Progenitor cell of endocrine pancreas (in vitro differentiated cells): ENCODE measurements around the gene LIN7C. TPM values are rescaled to one million over a fixed set of nuclear protein-coding genes. Genes with fewer than 3 reads are reported as not detected.
"Not testable (repeated sequence)": the region's sequence is repeated elsewhere in the genome, so short reads cannot be mapped to it uniquely, and the experiment has no call there.

Experiments used
- DNase-seq: peaks from one replicate; pipeline ENCODE4 v3.0.0; 2021; ENCODE audit warnings: low spot score; ENCODE audit not compliant: unreplicated experiment
- H3K27ac Mint-ChIP-seq: 2 replicates; pipeline ENCODE4 v1.8.0; 2021; ENCODE audit warnings: mild to moderate bottlenecking, moderate library complexity, mixed read lengths
- H3K27me3 Mint-ChIP-seq: 2 replicates; pipeline ENCODE4 v1.8.0; 2021; ENCODE audit warnings: mixed read lengths
- H3K36me3 Mint-ChIP-seq: 2 replicates; pipeline ENCODE4 v1.8.0; 2022; ENCODE audit warnings: mixed read lengths; ENCODE audit not compliant: insufficient read depth
- H3K4me1 Mint-ChIP-seq: 2 replicates; pipeline ENCODE4 v1.8.0; 2021; ENCODE audit warnings: low read depth, mixed read lengths
- H3K4me3 Mint-ChIP-seq: 2 replicates; pipeline ENCODE4 v1.8.0; 2021; ENCODE audit warnings: low read depth, mild to moderate bottlenecking, moderate library complexity, mixed read lengths
- H3K9me3 Mint-ChIP-seq: 2 replicates; pipeline ENCODE4 v1.8.0; 2021; ENCODE audit warnings: low read depth, mixed read lengths
- CTCF ChIP-seq: fragments of 200-600 bp; sonication (generic); IDR thresholded peaks from one replicate; pipeline ENCODE4 v1.5.0; 2021; ENCODE audit warnings: antibody characterized with exemption, mild to moderate bottlenecking; ENCODE audit not compliant: unreplicated experiment
- total RNA-seq: library from RNA; stranded (reverse); gene quantifications from 2 replicates; pipeline ENCODE4 v1.2.1, GENCODE V29; 2021

The LIN7C gene
- total RNA-seq, 1 donor from 2014 or later = 38.2 TPM

GRCh38 chr11:27520226-27520625 is 13.7 kb upstream of the LIN7C start:
- no peak for TF ChIP-seq CTCF
- Mint-ChIP-seq H3K4me3 (no peak overlapping the region), H3K36me3 (no peaks in the 10 kb centered on the region), H3K27ac (no peak overlapping the region), H3K4me1 (no peaks in the 10 kb centered on the region), H3K27me3 (no peaks in the 10 kb centered on the region), H3K9me3 (no peaks in the 10 kb centered on the region)
- DNase-seq = no peak

DNA sequence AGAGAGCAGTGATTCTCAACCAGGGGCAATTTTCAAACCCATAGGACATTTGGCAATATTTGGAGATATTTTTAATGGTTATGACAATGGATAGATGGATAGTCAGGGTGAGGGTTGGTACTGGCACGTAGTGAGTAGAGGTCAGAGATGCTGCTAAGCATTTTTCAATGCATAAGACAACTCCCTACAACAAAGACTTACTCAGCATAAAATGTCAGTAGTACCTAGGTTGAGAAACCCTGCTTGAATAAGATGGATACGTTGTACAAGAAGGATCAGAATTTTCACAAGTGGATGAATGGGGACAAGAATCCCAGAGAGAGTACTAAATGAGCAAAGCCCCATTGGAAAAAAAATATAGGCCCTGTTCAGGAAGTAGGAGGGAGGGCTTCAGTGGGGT is 11.9 kb upstream of the LIN7C start:
- H3K4me1 Mint-ChIP-seq = no peaks in the 10 kb centered on the region
- H3K36me3 Mint-ChIP-seq = no peaks in the 10 kb centered on the region
- no peak overlapping the region for H3K4me3 Mint-ChIP-seq
- no peaks in the 10 kb centered on the region for H3K9me3 Mint-ChIP-seq
- no peak for TF ChIP-seq CTCF
- no peak overlapping the region for H3K27ac Mint-ChIP-seq
- no peak for DNase-seq
- no peaks in the 10 kb centered on the region for H3K27me3 Mint-ChIP-seq

DNA sequence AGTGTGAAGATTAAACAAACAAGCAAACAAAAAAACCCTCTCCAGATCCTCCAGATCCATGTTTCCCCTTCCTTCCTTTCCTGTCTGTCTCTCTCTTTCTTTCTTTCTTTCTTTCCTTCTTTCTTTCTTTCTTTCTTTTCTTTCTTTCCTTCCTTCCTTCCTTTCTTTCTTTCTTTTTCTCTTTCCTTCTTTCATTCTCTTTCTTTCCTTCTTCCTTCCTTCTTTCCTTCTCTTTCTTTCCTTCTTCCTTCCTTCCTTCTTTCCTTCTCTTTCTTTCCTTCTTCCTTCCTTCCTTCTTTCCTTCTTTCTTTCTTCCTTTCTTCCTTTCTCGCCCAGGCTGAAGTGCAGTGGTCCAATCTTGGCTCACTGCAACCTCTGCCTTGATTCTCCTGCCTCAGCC is 10.9 kb upstream of the LIN7C start:
- not testable (repeated sequence) for H3K36me3 Mint-ChIP-seq, H3K4me1 Mint-ChIP-seq, H3K4me3 Mint-ChIP-seq, H3K27ac Mint-ChIP-seq, DNase-seq, H3K9me3 Mint-ChIP-seq, H3K27me3 Mint-ChIP-seq

GRCh38 chr11:27514558-27514957 is 8.0 kb upstream of the LIN7C start:
- Mint-ChIP-seq H3K27ac (no peak overlapping the region), H3K36me3 (no peaks in the 10 kb centered on the region), H3K4me1 (no peaks in the 10 kb centered on the region), H3K4me3 (no peak overlapping the region), H3K27me3 (no peaks in the 10 kb centered on the region), H3K9me3 (no peaks in the 10 kb centered on the region)
- no peak for TF ChIP-seq CTCF
- no peak for DNase-seq

DNA sequence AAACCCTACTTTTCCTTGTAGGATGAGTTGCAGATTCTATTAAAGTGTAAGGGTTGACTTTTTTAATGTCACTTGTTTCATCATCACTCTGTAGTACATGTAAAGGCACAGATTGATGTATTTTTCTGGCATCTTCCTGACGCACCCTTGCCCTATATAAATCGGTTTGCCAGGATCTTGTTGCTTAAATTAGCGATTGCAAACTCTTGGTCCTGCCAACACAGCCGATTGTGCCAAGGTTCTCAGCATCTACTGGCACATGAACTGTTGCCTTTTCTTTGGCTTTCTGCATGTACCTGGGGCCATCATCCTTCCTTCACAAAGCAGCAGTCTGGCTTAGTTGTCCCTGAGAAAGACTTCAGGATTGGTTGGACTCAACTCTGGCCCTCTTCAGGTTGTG is 7.5 kb upstream of the LIN7C start:
- Mint-ChIP-seq H3K4me1 (no peaks in the 10 kb centered on the region), H3K4me3 (no peak overlapping the region), H3K9me3 (no peaks in the 10 kb centered on the region), H3K36me3 (no peaks in the 10 kb centered on the region), H3K27ac (no peak overlapping the region), H3K27me3 (no peaks in the 10 kb centered on the region)
- TF ChIP-seq CTCF = no peak
- DNase-seq = no peak

DNA sequence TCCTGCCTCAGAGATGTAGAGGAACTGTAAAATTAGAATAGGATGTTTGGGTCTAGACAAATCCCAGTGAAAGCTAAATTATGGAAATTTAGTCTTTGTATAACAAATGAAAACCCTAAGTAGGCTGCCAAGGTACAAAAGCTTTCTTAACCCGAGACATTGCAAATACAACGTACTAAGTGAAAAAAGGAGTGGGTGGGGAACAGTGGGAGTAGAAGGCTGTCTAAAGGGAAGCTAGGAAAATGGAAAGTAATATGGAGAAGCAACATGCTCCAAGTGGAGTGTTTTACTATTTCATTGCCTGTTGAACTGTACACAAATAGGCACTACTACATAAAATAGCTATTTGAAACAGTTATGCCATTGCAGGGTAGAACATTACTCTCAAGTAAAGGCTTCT is 6.8 kb upstream of the LIN7C start:
- no peak for DNase-seq
- no peak for TF ChIP-seq CTCF

More for the DNA sequence above, 6.8 kb upstream of the LIN7C start:
- Mint-ChIP-seq H3K27ac (no peak overlapping the region), H3K36me3 (no peaks in the 10 kb centered on the region), H3K4me3 (no peak overlapping the region), H3K4me1 (no peaks in the 10 kb centered on the region), H3K27me3 (no peaks in the 10 kb centered on the region), H3K9me3 (no peaks in the 10 kb centered on the region)
